B cell (primary cell): Measurements from ENCODE around the gene RAD51D. TPM values are rescaled to one million over a fixed set of nuclear protein-coding genes. Genes with fewer than 3 reads are reported as not detected.

Source experiments
- ATAC-seq: fragments of 200-7000 bp; cut with Tn5 transposase; one replicate; pipeline ENCODE4 v1.10.0; 2021; ENCODE audit warnings: low read depth, mild to moderate bottlenecking, moderate number of reproducible peaks, moderate library complexity
- CTCF ChIA-PET: fragments of 350-600 bp; sonication (Branson Sonifier 250); formaldehyde crosslinking; loops from one replicate; lab custom pipeline; 2021; ENCODE audit warnings: antibody characterized with exemption, inconsistent platforms; lab: Charles Lee
- POLR2A ChIA-PET: fragments of 350-600 bp; sonication (Branson Sonifier 250); formaldehyde crosslinking; loops from one replicate; lab custom pipeline; 2021; ENCODE audit warnings: antibody characterized with exemption; lab: Charles Lee
- DNase-seq: peaks from one replicate; pipeline ENCODE4 v3.0.0; 2013
- H2AFZ ChIP-seq: 2 replicates; pipeline ENCODE4 v1.6.1; 2012; ENCODE audit warnings: mild to moderate bottlenecking, low read depth, low read length; ENCODE audit not compliant: insufficient read depth, poor library complexity, severe bottlenecking
- H3K27ac ChIP-seq, 2 donors: 1 replicate in 1 of 2; 2 replicates in 1 of 2; pipeline ENCODE4 v1.5.1; 2012 to 2013; ENCODE audit warnings: low read length in 2 of 2, mild to moderate bottlenecking in 2 of 2, moderate library complexity in 1 of 2
- H3K27me3 ChIP-seq, 4 experiments: fragments of 200-600 bp in 1 of 4; sonication (generic) in 1 of 4; replicated peaks in 1 of 4; 1 replicate in 2 of 4; 2 replicates in 2 of 4; pipeline versions ENCODE4 v1.6.1 to v1.7.0; 2013 to 2016; ENCODE audit warnings: low read length in 3 of 4, mild to moderate bottlenecking in 2 of 4, mixed read lengths in 1 of 4, moderate library complexity in 1 of 4; ENCODE audit not compliant: insufficient read depth in 4 of 4, control insufficient read depth in 3 of 4; ENCODE audit errors: control extremely low read depth in 1 of 4
- H3K36me3 ChIP-seq, 2 experiments: replicated peaks in 1 of 2; 1 replicate in 1 of 2; 2 replicates in 1 of 2; pipeline versions ENCODE4 v1.6.1 to v1.7.1; 2013; ENCODE audit warnings: low read length in 1 of 2; ENCODE audit not compliant: insufficient read depth in 2 of 2, control insufficient read depth in 1 of 2; ENCODE audit errors: control extremely low read depth in 1 of 2, extremely low read depth in 1 of 2
- H3K4me1 ChIP-seq, 2 donors: fragments of 200-600 bp in 1 of 2; sonication (generic) in 1 of 2; 1 replicate in 1 of 2; 2 replicates in 1 of 2; pipeline versions ENCODE4 v1.5.1 to v1.6.1; 2013 to 2017; ENCODE audit warnings: low read length in 2 of 2; ENCODE audit not compliant: control insufficient read depth in 2 of 2, insufficient read depth in 2 of 2
- H3K4me2 ChIP-seq: replicated peaks from 2 replicates; pipeline ENCODE3; 2012; ENCODE audit warnings: mild to moderate bottlenecking, low read depth, low read length; ENCODE audit not compliant: poor library complexity, severe bottlenecking
- H3K4me3 ChIP-seq, 5 experiments: fragments of 200-600 bp in 1 of 5; sonication (generic) in 1 of 5; 1 replicate in 3 of 5; 2 replicates in 2 of 5; pipeline versions ENCODE4 v1.5.1 to v1.7.0; 2011 to 2016; ENCODE audit warnings: low read length in 4 of 5, mild to moderate bottlenecking in 4 of 5, low read depth in 2 of 5, control low read depth in 1 of 5, moderate library complexity in 1 of 5; ENCODE audit not compliant: insufficient read depth in 1 of 5; ENCODE audit errors: control extremely low read depth in 1 of 5, extremely low read depth in 1 of 5
- H3K79me2 ChIP-seq: fragments of 200-600 bp; sonication (generic); one replicate; pipeline ENCODE4 v1.6.0; 2016; ENCODE audit warnings: low read length; ENCODE audit not compliant: control insufficient read depth, insufficient read depth
- H3K9ac ChIP-seq: fragments of 200-600 bp; sonication (generic); 2 replicates; pipeline ENCODE4 v1.6.1; 2017; ENCODE audit warnings: mild to moderate bottlenecking, low read length, moderate library complexity
- H3K9me3 ChIP-seq, 3 donors: one replicate each; pipeline versions ENCODE4 v1.6.1 to v1.7.1; 2013; ENCODE audit warnings: low read length in 2 of 3; ENCODE audit not compliant: control insufficient read depth in 2 of 3, insufficient read depth in 1 of 3; ENCODE audit errors: control extremely low read depth in 1 of 3
- H4K20me1 ChIP-seq: 2 replicates; pipeline ENCODE4 v1.6.0; 2012; ENCODE audit warnings: mild to moderate bottlenecking, low read length; ENCODE audit not compliant: insufficient read depth, control insufficient read depth, poor library complexity, severe bottlenecking
- H3K27ac Mint-ChIP-seq: one replicate; pipeline ENCODE4 v1.8.0; 2021; ENCODE audit warnings: mixed read lengths
- H3K27me3 Mint-ChIP-seq: one replicate; pipeline ENCODE4 v1.8.0; 2021; ENCODE audit warnings: mixed read lengths
- H3K4me1 Mint-ChIP-seq: one replicate; pipeline ENCODE4 v1.8.0; 2021; ENCODE audit warnings: mixed read lengths
- H3K4me3 Mint-ChIP-seq: one replicate; pipeline ENCODE4 v1.8.0; 2021; ENCODE audit warnings: mixed read lengths
- H3K9me3 Mint-ChIP-seq: one replicate; pipeline ENCODE4 v1.8.0; 2022; ENCODE audit warnings: mixed read lengths; ENCODE audit not compliant: insufficient read depth
- EZH2 ChIP-seq: IDR thresholded peaks from 2 replicates; pipeline ENCODE4 v1.6.1; 2012; ENCODE audit warnings: borderline replicate concordance, low read depth, mild to moderate bottlenecking, moderate library complexity, low read length; ENCODE audit not compliant: insufficient read depth, poor library complexity, severe bottlenecking
- WGBS: methylation state at CpG from one replicate; pipeline ENCODE4 v1.1.5; 2013; ENCODE audit warnings: missing lambda C conversion rate; ENCODE audit not compliant: insufficient coverage; 5-methylcytosine and 5-hydroxymethylcytosine counted together
- intact Hi-C: fragments of 100-400 bp; cut with micrococcal nuclease; formaldehyde crosslinking; loops from one replicate; pipeline ENCODE4 v1.10.0; 2022
- polyA plus RNA-seq: library from polyadenylated mRNA; depleted of rRNA; stranded (reverse); fragments of >200 nt; gene quantifications from 2 replicates; pipeline ENCODE4 v1.2.3, GENCODE V29; 2012
- total RNA-seq, 2 donors: library from RNA; stranded (reverse); fragments of 120-200 nt in 1 of 2; gene quantifications; 1 replicate in 1 of 2; 2 replicates in 1 of 2; pipeline versions ENCODE4 v1.2.3 to v1.2.4, GENCODE V29; 2013 to 2022
- TF ChIP-seq, protein P1 (sequence below): fragments of 200-600 bp; IDR thresholded peaks from one replicate; pipeline ENCODE4 v1.8.0; 2022; ENCODE audit warnings: antibody characterized with exemption, mild to moderate bottlenecking

RAD51D gene
- total and polyA plus RNA-seq, 2 donors (not counting 1 experiment from before 2014, with no cell fraction given): 12.8 to 29.4 TPM

DNA sequence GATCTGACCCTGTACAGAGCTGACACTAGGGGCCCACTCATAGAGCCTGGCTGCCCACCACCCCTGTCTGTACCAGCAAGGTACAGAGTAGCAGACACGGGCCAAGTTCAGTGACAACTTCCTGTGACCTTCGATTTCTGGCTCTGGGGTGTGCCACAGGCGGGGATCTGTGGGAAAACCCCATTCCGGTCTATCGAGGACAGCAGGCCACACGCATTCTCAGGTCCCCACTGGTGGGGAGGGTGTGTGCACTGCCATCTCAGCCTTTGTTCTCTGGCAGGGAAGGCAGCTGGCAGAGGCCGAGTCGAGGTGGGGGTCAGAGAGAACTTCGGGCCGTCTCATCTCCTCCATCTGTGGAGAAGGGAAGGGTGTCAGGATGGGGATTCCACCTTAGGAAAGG is 12.4 kb upstream of the RAD51D start:
- H3K4me3 ChIP-seq: no peak overlapping the region
- WGBS: 76% methylated on average over 10 of the region's 10 CpGs
- H2AFZ ChIP-seq: no peak overlapping the region
- no peaks in the 10 kb centered on the region for H3K4me1 ChIP-seq
- intact Hi-C loops: no loop called here
- Mint-ChIP-seq H3K9me3 (no peaks in the 10 kb centered on the region), H3K4me1 (no peaks in the 10 kb centered on the region), H3K27ac (no peak overlapping the region), H3K4me3 (no peak overlapping the region), H3K27me3 (no peaks in the 10 kb centered on the region)
- H3K9ac ChIP-seq: no peak overlapping the region
- ChIA-PET CTCF (no interaction called here), POLR2A (no interaction called here)
- H3K27me3 ChIP-seq: no peaks in the 10 kb centered on the region
- TF ChIP-seq EZH2: no peak
- TF ChIP-seq, protein P1, sequence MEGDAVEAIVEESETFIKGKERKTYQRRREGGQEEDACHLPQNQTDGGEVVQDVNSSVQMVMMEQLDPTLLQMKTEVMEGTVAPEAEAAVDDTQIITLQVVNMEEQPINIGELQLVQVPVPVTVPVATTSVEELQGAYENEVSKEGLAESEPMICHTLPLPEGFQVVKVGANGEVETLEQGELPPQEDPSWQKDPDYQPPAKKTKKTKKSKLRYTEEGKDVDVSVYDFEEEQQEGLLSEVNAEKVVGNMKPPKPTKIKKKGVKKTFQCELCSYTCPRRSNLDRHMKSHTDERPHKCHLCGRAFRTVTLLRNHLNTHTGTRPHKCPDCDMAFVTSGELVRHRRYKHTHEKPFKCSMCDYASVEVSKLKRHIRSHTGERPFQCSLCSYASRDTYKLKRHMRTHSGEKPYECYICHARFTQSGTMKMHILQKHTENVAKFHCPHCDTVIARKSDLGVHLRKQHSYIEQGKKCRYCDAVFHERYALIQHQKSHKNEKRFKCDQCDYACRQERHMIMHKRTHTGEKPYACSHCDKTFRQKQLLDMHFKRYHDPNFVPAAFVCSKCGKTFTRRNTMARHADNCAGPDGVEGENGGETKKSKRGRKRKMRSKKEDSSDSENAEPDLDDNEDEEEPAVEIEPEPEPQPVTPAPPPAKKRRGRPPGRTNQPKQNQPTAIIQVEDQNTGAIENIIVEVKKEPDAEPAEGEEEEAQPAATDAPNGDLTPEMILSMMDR: no peak
- ATAC-seq (no peak), DNase-seq (no peak)
- no peak overlapping the region for H3K4me2 ChIP-seq
- H3K36me3 ChIP-seq: peaks cover 0 to 57% of the 10 kb centered on the region in 2 experiments
- no peak overlapping the region for H3K27ac ChIP-seq
- H4K20me1 ChIP-seq: no peaks in the 10 kb centered on the region
- no peaks in the 10 kb centered on the region for H3K79me2 ChIP-seq
- no peaks in the 10 kb centered on the region for H3K9me3 ChIP-seq

DNA sequence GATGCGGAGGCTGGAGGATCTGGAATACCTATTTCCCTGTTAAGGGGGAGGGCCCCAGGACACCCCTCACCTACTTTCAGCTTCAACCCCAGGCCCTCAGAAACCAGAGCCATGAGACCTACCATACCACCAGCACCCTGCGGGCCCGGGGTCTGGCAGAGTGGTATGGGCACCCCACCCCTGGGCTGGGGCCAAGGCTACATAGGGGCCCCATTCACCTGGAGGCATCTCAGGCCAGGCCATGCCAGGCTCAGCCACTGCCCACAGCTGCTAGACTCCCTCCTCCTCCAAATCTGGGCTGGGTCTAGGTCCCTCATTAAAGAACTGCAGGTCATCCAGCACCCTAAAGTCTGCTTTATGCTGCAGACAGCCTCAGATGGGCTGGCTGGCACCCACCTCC is 10.7 kb upstream of the RAD51D start:
- Histone ChIP-seq H4K20me1 (no peaks in the 10 kb centered on the region), H3K4me3 (no peak overlapping the region), H2AFZ (no peak overlapping the region), H3K4me2 (no peak overlapping the region), H3K36me3 (peaks cover 0 to 42% of the 10 kb centered on the region in 2 experiments), H3K9me3 (no peaks in the 10 kb centered on the region), H3K79me2 (no peaks in the 10 kb centered on the region), H3K27ac (no peak overlapping the region), H3K27me3 (no peaks in the 10 kb centered on the region), H3K9ac (no peak overlapping the region), H3K4me1 (no peaks in the 10 kb centered on the region)
- no peak overlapping the region for H3K27ac Mint-ChIP-seq
- intact Hi-C loops: no loop called here
- H3K27me3 Mint-ChIP-seq: no peaks in the 10 kb centered on the region
- no peaks in the 10 kb centered on the region for H3K4me1 Mint-ChIP-seq
- no peak for TF ChIP-seq EZH2
- TF ChIP-seq, protein P1: no peak
- WGBS: 97% methylated on average over 3 of the region's 3 CpGs
- ChIA-PET POLR2A (no interaction called here), CTCF (no interaction called here)
- no peak for ATAC-seq
- DNase-seq: no peak
- H3K4me3 Mint-ChIP-seq: no peak overlapping the region
- no peaks in the 10 kb centered on the region for H3K9me3 Mint-ChIP-seq
